Smooth muscle cell (in vitro differentiated cells): ENCODE results near the gene POMGNT2. TPM values are rescaled to one million over a fixed set of nuclear protein-coding genes. Genes with fewer than 3 reads are reported as not detected.

Experiments used
- DNase-seq: peaks from one replicate; lab custom pipeline; 2025; ENCODE audit not compliant: unreplicated experiment; lab: John Stamatoyannopoulos, UW
- H2AFZ ChIP-seq: fragments of 200-600 bp; sonication (generic); 2 replicates; pipeline ENCODE4 v1.6.0; 2016; ENCODE audit warnings: antibody characterized with exemption, low read depth, mild to moderate bottlenecking
- H3F3A ChIP-seq: fragments of 200-600 bp; sonication (generic); 2 replicates; pipeline ENCODE4 v1.6.0; 2017; ENCODE audit warnings: antibody characterized with exemption, low read depth
- H3K27ac ChIP-seq: fragments of 200-600 bp; sonication (generic); 2 replicates; pipeline ENCODE4 v1.5.1; 2016; ENCODE audit warnings: low read depth, mild to moderate bottlenecking
- H3K27me3 ChIP-seq: fragments of 200-600 bp; sonication (generic); 2 replicates; pipeline ENCODE4 v1.6.1; 2016; ENCODE audit warnings: low read depth, mild to moderate bottlenecking
- H3K36me3 ChIP-seq: fragments of 200-600 bp; sonication (generic); 2 replicates; pipeline ENCODE4 v1.5.1; 2016; ENCODE audit warnings: low read depth
- H3K4me1 ChIP-seq: fragments of 200-600 bp; sonication (generic); 2 replicates; pipeline ENCODE4 v1.5.1; 2016; ENCODE audit warnings: low read depth
- H3K4me2 ChIP-seq: fragments of 200-600 bp; sonication (generic); 2 replicates; pipeline ENCODE4 v1.6.0; 2016; ENCODE audit warnings: mild to moderate bottlenecking
- H3K4me3 ChIP-seq: fragments of 200-600 bp; sonication (generic); 2 replicates; pipeline ENCODE4 v1.5.1; 2016; ENCODE audit warnings: mild to moderate bottlenecking
- H3K79me2 ChIP-seq: fragments of 200-600 bp; sonication (generic); 2 replicates; pipeline ENCODE4 v1.6.0; 2016; ENCODE audit warnings: low read depth, mild to moderate bottlenecking
- H3K9ac ChIP-seq: fragments of 200-600 bp; sonication (generic); 2 replicates; pipeline ENCODE4 v1.6.0; 2016; ENCODE audit warnings: low read depth
- H3K9me3 ChIP-seq: fragments of 200-600 bp; sonication (generic); replicated peaks from 2 replicates; pipeline ENCODE4 v1.5.1; 2016; ENCODE audit warnings: low read depth
- H4K20me1 ChIP-seq: fragments of 200-600 bp; sonication (generic); 2 replicates; pipeline ENCODE4 v1.6.0; 2016; ENCODE audit warnings: low read depth
- CTCF ChIP-seq: fragments of 200-600 bp; sonication (generic); IDR thresholded peaks from 2 replicates; pipeline ENCODE4 v1.5.1; 2017; ENCODE audit warnings: borderline replicate concordance, mild to moderate bottlenecking, antibody characterized with exemption; ENCODE audit not compliant: insufficient read depth, poor library complexity, severe bottlenecking
- WGBS: methylation state at CpG from one replicate; pipeline ENCODE4 v1.1.7; 2016; ENCODE audit warnings: low lambda C conversion rate; 5-methylcytosine and 5-hydroxymethylcytosine counted together
- polyA plus RNA-seq: library from polyadenylated mRNA; unstranded; fragments of >200 nt; fragmentation: Nextera tagmentation; extraction: Ambion mirVana; gene quantifications from 2 replicates; pipeline ENCODE4 v1.2.1, GENCODE V29; 2016
- total RNA-seq: library from RNA; depleted of rRNA; stranded (reverse); fragments of >200 nt; gene quantifications from 2 replicates; pipeline ENCODE4 v1.2.3, GENCODE V29; 2014

The POMGNT2 gene
- total and polyA plus RNA-seq, 2 experiments from 2014 or later: 9.3 to 14.1 TPM

GRCh38 chr3:43128464-43128863, 22.6 kb upstream of the POMGNT2 start:
- no peak for DNase-seq
- Histone ChIP-seq H4K20me1 (no peaks in the 10 kb centered on the region), H3K9ac (no peak overlapping the region), H2AFZ (no peak overlapping the region), H3K9me3 (no peaks in the 10 kb centered on the region), H3K79me2 (no peaks in the 10 kb centered on the region), H3F3A (no peaks in the 10 kb centered on the region), H3K4me2 (no peak overlapping the region), H3K36me3 (no peaks in the 10 kb centered on the region), H3K27ac (no peak overlapping the region), H3K27me3 (no peaks in the 10 kb centered on the region), H3K4me1 (no peaks in the 10 kb centered on the region), H3K4me3 (no peak overlapping the region)
- no peak for TF ChIP-seq CTCF

- no peak overlapping the region for H3K9ac ChIP-seq
- H3K9me3 ChIP-seq: no peaks in the 10 kb centered on the region
- TF ChIP-seq CTCF: no peak
- no peaks in the 10 kb centered on the region for H3K27me3 ChIP-seq
- WGBS: 94% methylated on average over 3 of the region's 3 CpGs
- H2AFZ ChIP-seq: no peak overlapping the region
- H3F3A ChIP-seq: no peaks in the 10 kb centered on the region
- H3K4me2 ChIP-seq: no peak overlapping the region
- H3K27ac ChIP-seq: no peak overlapping the region
- no peaks in the 10 kb centered on the region for H3K79me2 ChIP-seq
- DNase-seq: no peak
- H3K4me3 ChIP-seq: no peak overlapping the region
- no peaks in the 10 kb centered on the region for H4K20me1 ChIP-seq
- H3K36me3 ChIP-seq: no peaks in the 10 kb centered on the region
- H3K4me1 ChIP-seq: no peaks in the 10 kb centered on the region
These were observed 20.7 kb upstream of the POMGNT2 start for GRCh38 chr3:43126536-43126935.

- H3K27me3 ChIP-seq: peaks cover 12% of the 10 kb centered on the region
- DNase-seq: no peak
- H2AFZ ChIP-seq: no peak overlapping the region
- no peak for TF ChIP-seq CTCF
- H3K27ac ChIP-seq: no peak overlapping the region
- H3K9ac ChIP-seq: no peak overlapping the region
- H4K20me1 ChIP-seq: no peaks in the 10 kb centered on the region
- H3K4me3 ChIP-seq: no peak overlapping the region
- H3K4me2 ChIP-seq: no peak overlapping the region
- H3F3A ChIP-seq: no peaks in the 10 kb centered on the region
- no peaks in the 10 kb centered on the region for H3K9me3 ChIP-seq
- no peaks in the 10 kb centered on the region for H3K4me1 ChIP-seq
- no peaks in the 10 kb centered on the region for H3K36me3 ChIP-seq
- H3K79me2 ChIP-seq: no peaks in the 10 kb centered on the region
These were observed 18.0 kb upstream of the POMGNT2 start for GRCh38 chr3:43123895-43124294.

GRCh38 chr3:43120937-43121336, 15.1 kb upstream of the POMGNT2 start:
- H3K4me1 ChIP-seq: no peaks in the 10 kb centered on the region
- 91% methylated on average over 3 of the region's 3 CpGs for WGBS

More at GRCh38 chr3:43120937-43121336, 15.1 kb upstream of the POMGNT2 start:
- no peak overlapping the region for H2AFZ ChIP-seq
- no peak for TF ChIP-seq CTCF
- no peaks in the 10 kb centered on the region for H4K20me1 ChIP-seq
- H3F3A ChIP-seq: no peaks in the 10 kb centered on the region
- H3K27me3 ChIP-seq: peaks cover 14% of the 10 kb centered on the region
- no peak overlapping the region for H3K27ac ChIP-seq
- no peaks in the 10 kb centered on the region for H3K9me3 ChIP-seq
- no peak overlapping the region for H3K4me3 ChIP-seq
- no peak overlapping the region for H3K9ac ChIP-seq
- no peak overlapping the region for H3K4me2 ChIP-seq
- DNase-seq: no peak
- H3K79me2 ChIP-seq: no peaks in the 10 kb centered on the region
- no peaks in the 10 kb centered on the region for H3K36me3 ChIP-seq
